ENCODE data around the gene TARS2.

TARS2 gene

DNA sequence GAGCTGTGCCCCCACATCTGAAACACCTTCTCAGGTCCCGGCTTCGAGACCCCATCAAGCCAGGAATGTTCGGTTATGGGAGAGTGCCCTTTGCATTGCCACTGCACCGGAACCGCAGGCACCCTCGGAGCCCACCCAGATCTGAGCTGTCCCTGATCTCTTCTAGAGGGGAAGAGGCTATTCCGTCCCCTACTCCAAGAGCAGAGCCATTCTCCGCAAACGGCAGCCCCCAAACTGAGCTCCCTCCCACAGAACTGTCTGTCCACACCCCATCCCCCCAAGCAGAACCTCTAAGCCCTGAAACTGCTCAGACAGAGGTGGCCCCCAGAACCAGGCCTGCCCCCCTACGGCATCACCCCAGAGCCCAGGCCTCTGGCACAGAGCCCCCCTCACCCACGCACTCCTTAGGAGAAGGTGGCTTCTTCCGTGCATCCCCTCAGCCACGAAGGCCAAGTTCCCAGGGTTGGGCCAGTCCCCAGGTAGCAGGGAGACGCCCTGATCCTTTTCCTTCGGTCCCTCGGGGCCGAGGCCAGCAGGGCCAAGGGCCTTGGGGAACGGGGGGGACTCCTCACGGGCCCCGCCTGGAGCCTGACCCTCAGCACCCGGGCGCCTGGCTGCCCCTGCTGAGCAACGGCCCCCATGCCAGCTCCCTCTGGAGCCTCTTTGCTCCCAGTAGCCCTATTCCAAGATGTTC, 66.3 kb downstream of the TARS2 start:
- peaks cover 24% of the 10 kb centered on the region for H3K4me1 Mint-ChIP-seq (ENCODE audit: low read depth)

GRCh38 chr1:150554086-150554452, 66.8 kb downstream of the TARS2 start:
- peaks cover 4% of the 10 kb centered on the region for H3K27me3 Mint-ChIP-seq
- no peak overlapping the region for H3K27ac Mint-ChIP-seq
- peaks cover 23% of the 10 kb centered on the region for H3K4me1 Mint-ChIP-seq (ENCODE audit: low read depth)
- H3K4me3 Mint-ChIP-seq = no peak overlapping the region
- no peaks in the 10 kb centered on the region for H3K9me3 Mint-ChIP-seq (ENCODE audit: low read depth)
- H3K36me3 Mint-ChIP-seq = peaks cover 2% of the 10 kb centered on the region

More for the DNA sequence above, 66.3 kb downstream of the TARS2 start:
- H3K27ac Mint-ChIP-seq = no peak overlapping the region
- H3K9me3 Mint-ChIP-seq (ENCODE audit: low read depth) = no peaks in the 10 kb centered on the region
- H3K36me3 Mint-ChIP-seq = peaks cover 2% of the 10 kb centered on the region
- H3K4me3 Mint-ChIP-seq = no peak overlapping the region
- peaks cover 5% of the 10 kb centered on the region for H3K27me3 Mint-ChIP-seq

- H3K27ac Mint-ChIP-seq = no peak overlapping the region
- no peaks in the 10 kb centered on the region for H3K9me3 Mint-ChIP-seq (ENCODE audit: low read depth)
- H3K4me3 Mint-ChIP-seq = no peak overlapping the region
- H3K4me1 Mint-ChIP-seq (ENCODE audit: low read depth) = peaks cover 25% of the 10 kb centered on the region
- H3K36me3 Mint-ChIP-seq = peaks cover 2% of the 10 kb centered on the region
- H3K27me3 Mint-ChIP-seq = peaks cover 1% of the 10 kb centered on the region
Measured at GRCh38 chr1:150555198-150555970, 68.2 kb downstream of the TARS2 start.

DNA sequence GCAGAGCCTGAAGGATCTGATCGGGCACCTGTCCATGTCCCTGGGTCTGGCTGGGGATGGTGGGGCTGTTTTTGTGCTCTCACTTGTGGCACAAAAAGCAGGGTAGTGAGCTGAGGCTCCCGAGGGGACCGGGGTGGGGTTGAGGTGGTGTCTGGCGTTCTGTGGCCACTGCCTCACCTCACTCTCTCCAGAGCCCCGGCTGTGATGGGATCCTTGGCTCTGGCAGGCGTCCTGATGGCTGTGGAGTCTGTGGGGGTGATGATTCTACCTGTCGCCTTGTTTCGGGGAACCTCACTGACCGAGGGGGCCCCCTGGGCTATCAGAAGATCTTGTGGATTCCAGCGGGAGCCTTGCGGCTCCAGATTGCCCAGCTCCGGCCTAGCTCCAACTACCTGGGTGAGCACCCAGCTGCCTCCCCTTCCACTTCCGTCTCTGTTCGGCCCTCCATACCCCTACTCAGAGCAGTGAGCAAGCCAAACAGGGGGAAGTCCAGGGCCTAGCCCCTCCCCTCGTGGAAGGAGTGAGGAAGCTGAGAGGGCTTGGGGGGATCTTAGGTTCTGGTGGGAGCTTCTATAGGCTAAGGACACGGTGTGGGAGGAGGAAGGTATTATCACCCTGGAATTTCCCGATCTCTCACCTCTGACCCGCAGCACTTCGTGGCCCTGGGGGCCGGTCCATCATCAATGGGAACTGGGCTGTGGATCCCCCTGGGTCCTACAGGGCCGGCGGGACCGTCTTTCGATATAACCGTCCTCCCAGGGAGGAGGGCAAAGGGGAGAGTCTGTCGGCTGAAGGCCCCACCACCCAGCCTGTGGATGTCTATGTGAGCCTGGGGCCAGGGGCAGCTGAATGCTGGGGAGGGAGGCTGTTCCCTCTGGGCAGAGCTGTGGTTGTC, 69.0 kb downstream of the TARS2 start:
- Mint-ChIP-seq H3K27me3 (no peaks in the 10 kb centered on the region), H3K4me1 (ENCODE audit: low read depth) (peaks cover 25% of the 10 kb centered on the region), H3K9me3 (ENCODE audit: low read depth) (no peaks in the 10 kb centered on the region), H3K4me3 (no peak overlapping the region), H3K36me3 (peaks cover 2% of the 10 kb centered on the region), H3K27ac (no peak overlapping the region)

GRCh38 chr1:150557065-150557600, 69.9 kb downstream of the TARS2 start:
- Mint-ChIP-seq H3K4me3 (no peak overlapping the region), H3K27ac (no peak overlapping the region), H3K4me1 (ENCODE audit: low read depth) (peaks cover 23% of the 10 kb centered on the region), H3K9me3 (ENCODE audit: low read depth) (no peaks in the 10 kb centered on the region), H3K27me3 (no peaks in the 10 kb centered on the region), H3K36me3 (peaks cover 2% of the 10 kb centered on the region)

All from activated naive CD8-positive, alpha-beta T cell (primary cell).